Glutamatergic neuron (in vitro differentiated cells): ENCODE measurements around the gene NAA10. TPM values are rescaled to one million over a fixed set of nuclear protein-coding genes. Genes with fewer than 3 reads are reported as not detected.

Experiments used
- DNase-seq: peaks from one replicate; pipeline ENCODE4 v3.0.0; 2022
- H3K27ac Mint-ChIP-seq: one replicate; pipeline ENCODE4 v1.8.0; 2020; ENCODE audit warnings: mild to moderate bottlenecking, mixed read lengths, inconsistent platforms; ENCODE audit not compliant: unreplicated experiment
- H3K27me3 Mint-ChIP-seq: one replicate; pipeline ENCODE4 v1.8.0; 2020; ENCODE audit warnings: mild to moderate bottlenecking, moderate library complexity, mixed read lengths, inconsistent platforms; ENCODE audit not compliant: unreplicated experiment
- H3K36me3 Mint-ChIP-seq: one replicate; pipeline ENCODE4 v1.8.0; 2020; ENCODE audit warnings: mild to moderate bottlenecking, mixed read lengths, inconsistent platforms; ENCODE audit not compliant: unreplicated experiment
- H3K4me1 Mint-ChIP-seq: one replicate; pipeline ENCODE4 v1.8.0; 2020; ENCODE audit warnings: mild to moderate bottlenecking, low read depth, mixed read lengths, inconsistent platforms; ENCODE audit not compliant: unreplicated experiment
- H3K4me3 Mint-ChIP-seq: one replicate; pipeline ENCODE4 v1.8.0; 2020; ENCODE audit warnings: mild to moderate bottlenecking, mixed read lengths, inconsistent platforms; ENCODE audit not compliant: unreplicated experiment
- H3K9me3 Mint-ChIP-seq: one replicate; pipeline ENCODE4 v1.8.0; 2020; ENCODE audit warnings: mild to moderate bottlenecking, moderate library complexity, mixed read lengths, inconsistent platforms; ENCODE audit not compliant: unreplicated experiment
- total RNA-seq: library from RNA; stranded (reverse); fragmentation: NEBNext Ultra II Directional; extraction: Animal tissue kit (Norgen Biotek cat#: 25700); gene quantifications from one replicate; pipeline ENCODE4 v1.2.1, GENCODE V29; 2021; ENCODE audit not compliant: unreplicated experiment
- TF ChIP-seq, protein P1 (sequence below): fragments of 200-600 bp; sonication (generic); IDR thresholded peaks from one replicate; pipeline ENCODE4 v1.5.0; 2021; ENCODE audit not compliant: partially characterized antibody, unreplicated experiment

Gene NAA10
- total RNA-seq, 1 donor from 2014 or later, result 129 TPM

DNA sequence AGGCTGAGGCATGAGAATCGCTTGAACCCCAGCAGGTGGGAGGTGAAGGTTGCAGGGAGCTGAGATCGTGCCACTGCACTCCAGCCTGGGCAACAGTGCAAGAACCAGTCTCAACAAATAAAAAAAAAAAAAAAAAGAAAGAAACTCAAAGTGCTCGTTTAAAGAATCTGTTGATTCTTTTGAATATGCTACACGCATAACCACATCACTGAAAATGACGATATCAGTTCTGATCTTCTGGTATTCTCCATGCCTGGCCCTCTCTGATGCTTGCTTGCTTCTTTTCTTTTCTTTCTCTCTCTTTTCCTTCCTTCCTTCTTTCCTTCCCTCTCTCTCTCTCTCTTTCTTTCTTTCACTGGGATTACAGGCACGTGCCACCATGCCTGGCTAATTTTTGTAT, 23.0 kb downstream of the NAA10 start:
- Mint-ChIP-seq H3K4me3 (no peak overlapping the region), H3K27ac (no peak overlapping the region), H3K4me1 (no peaks in the 10 kb centered on the region), H3K9me3 (no peaks in the 10 kb centered on the region), H3K36me3 (no peaks in the 10 kb centered on the region), H3K27me3 (no peaks in the 10 kb centered on the region)
- no peak for DNase-seq
- TF ChIP-seq, protein P1, sequence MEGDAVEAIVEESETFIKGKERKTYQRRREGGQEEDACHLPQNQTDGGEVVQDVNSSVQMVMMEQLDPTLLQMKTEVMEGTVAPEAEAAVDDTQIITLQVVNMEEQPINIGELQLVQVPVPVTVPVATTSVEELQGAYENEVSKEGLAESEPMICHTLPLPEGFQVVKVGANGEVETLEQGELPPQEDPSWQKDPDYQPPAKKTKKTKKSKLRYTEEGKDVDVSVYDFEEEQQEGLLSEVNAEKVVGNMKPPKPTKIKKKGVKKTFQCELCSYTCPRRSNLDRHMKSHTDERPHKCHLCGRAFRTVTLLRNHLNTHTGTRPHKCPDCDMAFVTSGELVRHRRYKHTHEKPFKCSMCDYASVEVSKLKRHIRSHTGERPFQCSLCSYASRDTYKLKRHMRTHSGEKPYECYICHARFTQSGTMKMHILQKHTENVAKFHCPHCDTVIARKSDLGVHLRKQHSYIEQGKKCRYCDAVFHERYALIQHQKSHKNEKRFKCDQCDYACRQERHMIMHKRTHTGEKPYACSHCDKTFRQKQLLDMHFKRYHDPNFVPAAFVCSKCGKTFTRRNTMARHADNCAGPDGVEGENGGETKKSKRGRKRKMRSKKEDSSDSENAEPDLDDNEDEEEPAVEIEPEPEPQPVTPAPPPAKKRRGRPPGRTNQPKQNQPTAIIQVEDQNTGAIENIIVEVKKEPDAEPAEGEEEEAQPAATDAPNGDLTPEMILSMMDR, result no peak

DNA sequence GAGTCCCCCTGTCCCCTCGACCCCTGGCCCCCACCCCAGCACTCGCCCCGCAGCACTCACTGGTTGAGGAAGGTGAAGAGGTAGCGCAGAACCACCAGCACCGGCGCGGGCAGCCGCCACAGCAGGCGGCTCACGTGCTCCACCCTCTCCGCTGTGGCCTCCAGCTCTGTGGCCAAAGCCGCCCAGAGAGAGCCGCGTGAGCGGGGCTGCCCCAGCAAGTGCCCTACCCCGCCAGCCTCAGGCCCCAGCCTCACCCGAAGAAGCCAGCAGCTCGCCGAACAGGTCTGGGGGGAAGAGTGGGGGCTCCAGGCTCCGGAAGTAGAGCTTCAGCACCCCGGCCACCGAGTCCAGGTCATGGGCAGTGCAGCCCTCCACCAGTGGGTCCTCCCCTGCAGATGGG, 24.4 kb downstream of the NAA10 start:
- Mint-ChIP-seq H3K9me3 (no peaks in the 10 kb centered on the region), H3K36me3 (no peaks in the 10 kb centered on the region), H3K27ac (no peak overlapping the region), H3K4me3 (no peak overlapping the region), H3K4me1 (no peaks in the 10 kb centered on the region), H3K27me3 (no peaks in the 10 kb centered on the region)
- no peak for DNase-seq
- TF ChIP-seq, protein P1, result no peak

DNA sequence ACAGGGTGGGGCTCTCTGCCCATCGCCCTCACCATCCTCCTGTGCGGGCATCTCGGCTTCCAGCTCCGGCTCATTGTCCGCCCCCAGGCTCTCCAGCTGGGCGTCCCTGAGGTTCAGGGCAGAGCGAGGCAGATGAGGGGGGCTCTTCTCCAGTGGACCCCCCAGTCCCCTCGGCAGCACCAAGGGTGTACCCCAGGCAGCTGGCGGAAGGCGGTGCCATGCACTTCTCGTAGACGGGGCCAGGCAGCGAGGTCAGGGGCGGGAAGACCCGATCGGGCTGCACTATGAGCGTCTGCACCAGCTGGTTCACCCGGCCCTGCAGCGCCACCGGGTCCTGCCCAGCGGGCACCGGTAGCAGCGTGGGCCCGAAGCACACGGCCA, 24.9 kb downstream of the NAA10 start:
- Mint-ChIP-seq H3K27ac (no peak overlapping the region), H3K9me3 (no peaks in the 10 kb centered on the region), H3K4me1 (no peaks in the 10 kb centered on the region), H3K27me3 (no peaks in the 10 kb centered on the region), H3K36me3 (no peaks in the 10 kb centered on the region), H3K4me3 (no peak overlapping the region)
- TF ChIP-seq, protein P1, result no peak
- DNase-seq, result no peak

DNA sequence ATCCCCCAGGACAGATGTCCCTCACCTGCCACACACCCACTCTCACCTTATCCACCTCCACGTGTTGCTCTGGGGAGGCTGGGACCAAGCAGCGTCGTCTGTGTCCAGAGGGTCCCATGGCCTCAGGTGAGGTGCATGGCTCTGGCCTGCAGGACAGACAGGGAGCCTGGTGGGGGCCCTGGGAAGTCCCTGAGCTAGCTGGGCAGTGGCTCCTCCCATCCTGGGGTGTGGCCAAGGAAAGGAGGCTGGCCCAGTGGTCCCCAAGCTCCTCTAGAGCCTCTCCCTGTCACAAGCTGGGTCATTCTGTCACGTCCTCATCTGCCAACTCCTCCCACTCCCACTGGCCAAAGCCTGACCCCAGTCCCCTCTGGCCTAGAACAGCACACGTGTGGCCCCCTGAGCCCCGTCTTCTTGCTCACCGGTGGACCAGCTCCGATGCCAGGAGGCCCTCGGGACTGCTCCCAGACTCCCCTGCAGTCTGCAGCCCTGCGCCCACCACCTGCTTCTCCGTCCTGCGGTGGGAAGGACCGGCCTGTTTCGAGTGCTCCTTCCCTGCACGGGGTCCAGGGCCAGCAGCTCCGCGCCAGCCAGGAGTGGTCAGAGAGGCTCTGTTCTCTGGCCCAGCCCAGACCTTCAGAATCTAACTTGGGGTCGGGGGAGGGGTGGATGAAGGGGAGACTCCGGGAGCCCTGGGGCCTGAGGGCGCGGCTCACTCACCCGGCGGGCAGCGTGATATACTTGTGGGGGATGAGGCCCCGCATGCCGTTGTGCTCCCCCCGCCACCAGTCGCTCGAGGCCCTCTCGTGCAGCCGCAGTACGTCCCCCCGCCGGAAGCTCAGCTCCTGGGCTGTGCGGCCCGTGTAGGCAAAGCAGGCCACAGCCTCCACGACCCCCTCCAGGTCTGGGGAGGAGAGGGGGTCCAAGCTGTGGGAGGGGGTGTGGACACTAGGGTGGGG, 25.5 kb downstream of the NAA10 start:
- TF ChIP-seq, protein P1, result no peak
- no peak overlapping the region for H3K4me3 Mint-ChIP-seq
- DNase-seq, result peak; percentile 60

DNA sequence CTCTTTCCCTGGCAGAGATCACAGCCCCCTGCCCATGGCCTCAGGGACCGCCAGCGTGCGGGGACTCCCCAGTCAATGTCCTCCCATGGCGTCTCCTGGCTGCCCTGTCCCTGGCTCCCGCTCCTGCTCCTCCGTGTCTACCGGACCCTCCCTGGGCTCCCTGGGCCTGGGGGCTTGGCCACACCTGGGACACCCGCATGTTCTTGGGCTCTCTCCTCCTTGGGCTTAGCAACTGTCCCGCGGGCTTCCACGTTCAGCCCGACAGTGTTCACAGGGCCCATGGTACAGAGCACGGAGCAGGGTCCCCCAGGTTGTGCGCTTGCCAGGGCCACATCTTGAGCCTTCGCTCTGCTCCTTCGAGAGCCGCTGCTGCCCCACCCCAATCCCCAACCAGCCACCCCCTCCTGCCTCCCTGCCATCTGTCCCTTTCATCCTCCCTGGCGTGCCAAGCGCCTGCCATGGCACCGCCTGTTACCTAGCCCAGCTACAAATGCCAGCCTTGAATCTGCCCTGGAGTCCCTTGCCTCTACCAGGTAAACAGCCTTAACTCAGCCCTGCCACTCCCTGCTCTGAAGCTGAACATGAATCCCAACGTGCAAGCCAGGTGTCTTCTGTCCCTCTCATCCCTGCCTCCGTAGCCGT, 26.5 kb downstream of the NAA10 start:
- Mint-ChIP-seq H3K4me1 (peaks cover 2% of the 10 kb centered on the region), H3K4me3 (no peak overlapping the region), H3K27ac (no peak overlapping the region), H3K27me3 (peaks cover under 1% of the 10 kb centered on the region), H3K36me3 (no peaks in the 10 kb centered on the region), H3K9me3 (no peaks in the 10 kb centered on the region)
- TF ChIP-seq, protein P1, result no peak
- DNase-seq, result no peak

More for the DNA sequence above, 25.5 kb downstream of the NAA10 start:
- no peaks in the 10 kb centered on the region for H3K4me1 Mint-ChIP-seq
- no peak overlapping the region for H3K27ac Mint-ChIP-seq
- no peaks in the 10 kb centered on the region for H3K9me3 Mint-ChIP-seq
- no peaks in the 10 kb centered on the region for H3K27me3 Mint-ChIP-seq
- no peaks in the 10 kb centered on the region for H3K36me3 Mint-ChIP-seq
